GM19351 (cell line): ENCODE measurements around the gene SH3BP2.

Source experiments
- ATAC-seq: cut with Tn5 transposase; IDR thresholded peaks from one replicate; pipeline ENCODE4 v1.9.1; 2021; ENCODE audit warnings: mild to moderate bottlenecking, moderate library complexity; ENCODE audit not compliant: unreplicated experiment

The SH3BP2 gene

DNA sequence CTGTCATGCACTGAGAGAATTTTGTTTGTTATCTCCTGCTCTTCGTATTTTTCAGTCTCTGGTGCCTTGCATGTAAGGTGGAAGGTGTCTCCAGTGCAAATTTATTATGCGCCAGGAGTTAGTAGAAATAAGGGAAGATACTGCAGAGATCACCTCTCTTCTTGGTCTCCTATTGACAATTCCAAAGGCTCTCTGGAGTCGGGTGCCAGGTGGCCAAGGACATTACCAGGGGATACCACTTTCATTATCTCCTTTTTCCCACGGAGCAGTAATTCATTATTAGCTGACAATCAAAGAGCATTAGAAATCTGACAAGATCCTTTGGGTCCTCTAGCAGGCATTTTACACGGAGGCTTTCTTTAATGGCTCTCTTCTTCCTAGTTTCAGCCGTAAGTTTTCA is 76.8 kb downstream of the SH3BP2 start:
- ATAC-seq = no peak

GRCh38 chr4:2870082-2870481 is 77.2 kb downstream of the SH3BP2 start:
- ATAC-seq = no peak

DNA sequence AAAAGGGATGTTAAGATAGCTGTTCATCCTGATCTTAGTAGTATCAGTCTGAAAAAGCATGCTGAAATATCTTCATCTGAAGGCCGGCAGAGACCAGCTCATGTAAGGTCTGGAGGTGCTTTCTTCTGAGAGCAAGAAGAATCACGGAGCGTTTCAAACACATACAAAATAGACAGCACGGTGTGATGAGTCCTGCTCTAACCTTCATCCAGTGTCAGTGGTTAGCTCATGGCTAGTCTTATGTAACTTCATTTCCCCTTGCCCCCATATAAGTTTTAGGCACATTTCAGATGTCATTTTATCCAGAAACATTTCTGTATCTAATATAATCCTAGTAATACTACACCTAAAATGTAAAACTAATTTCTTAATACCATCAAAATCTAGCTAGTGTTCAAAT is 78.6 kb downstream of the SH3BP2 start:
- ATAC-seq = no peak

DNA sequence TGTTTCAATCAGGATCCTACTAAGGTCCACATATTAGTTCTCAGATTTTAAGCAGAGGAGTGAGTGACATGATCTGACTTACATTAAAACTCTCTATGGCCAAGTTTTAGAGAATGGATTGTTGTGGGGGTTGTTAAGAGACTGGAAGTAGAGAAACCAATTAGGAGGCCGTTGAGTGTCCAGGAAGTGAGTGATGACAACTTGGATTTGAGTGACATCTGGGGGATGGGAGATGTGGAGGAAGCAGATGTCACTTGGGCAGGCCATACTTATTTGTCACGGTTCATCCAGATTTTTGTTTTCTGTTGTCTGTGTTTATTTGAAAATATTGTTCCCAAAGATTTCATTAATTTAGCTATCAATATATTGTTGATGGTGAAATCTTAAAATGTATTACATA is 79.0 kb downstream of the SH3BP2 start:
- no peak for ATAC-seq

GRCh38 chr4:2873329-2873728 is 80.4 kb downstream of the SH3BP2 start:
- ATAC-seq = no peak

DNA sequence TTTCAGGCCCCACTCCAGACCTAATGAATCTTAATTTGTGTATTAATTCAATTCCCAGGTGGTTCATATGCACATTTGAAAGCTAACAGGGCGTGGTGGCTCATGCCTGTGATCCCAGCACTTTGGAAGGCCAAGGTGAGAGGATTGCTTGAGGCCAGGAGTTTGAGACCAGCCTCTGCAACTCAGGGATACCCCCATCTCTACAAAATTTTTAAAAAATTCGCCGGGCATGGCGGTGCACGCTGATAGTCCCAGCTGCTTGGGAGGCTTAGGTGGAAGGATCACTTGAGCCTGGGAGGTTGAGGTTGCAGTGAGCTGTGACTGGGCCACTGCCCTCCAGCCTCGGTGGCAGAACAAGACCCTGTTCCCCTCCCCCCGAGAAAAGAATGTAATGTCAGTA is 82.0 kb downstream of the SH3BP2 start:
- ATAC-seq = no peak

- no peak for ATAC-seq
Measured at GRCh38 chr4:2875556-2875955, 82.7 kb downstream of the SH3BP2 start.

- ATAC-seq = no peak
Measured at GRCh38 chr4:2878346-2878745, 85.5 kb downstream of the SH3BP2 start.

DNA sequence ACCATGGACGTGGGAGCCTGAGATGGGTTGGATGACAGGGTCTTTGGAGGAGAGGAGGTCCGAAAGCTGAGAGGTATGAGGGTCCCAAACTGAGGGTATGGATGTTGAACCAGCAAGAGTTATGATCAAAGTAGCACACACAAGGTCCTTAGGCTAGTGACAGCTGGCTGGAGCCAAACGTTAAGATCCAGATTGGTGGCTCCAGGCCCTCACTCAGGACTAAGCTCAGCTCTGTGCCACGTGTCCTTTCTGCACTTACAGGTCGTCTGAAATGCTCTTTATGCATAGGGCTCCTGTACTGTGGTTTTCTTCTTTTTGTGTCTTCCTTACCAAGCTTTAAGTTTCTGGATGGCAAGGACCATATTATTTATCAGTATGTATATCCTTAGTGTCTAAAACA is 86.1 kb downstream of the SH3BP2 start:
- ATAC-seq = no peak

- no peak for ATAC-seq
Measured at GRCh38 chr4:2881431-2881830, 88.5 kb downstream of the SH3BP2 start.

- no peak for ATAC-seq
Measured at GRCh38 chr4:2882341-2882740, 89.5 kb downstream of the SH3BP2 start.

GRCh38 chr4:2886161-2886560 is 93.3 kb downstream of the SH3BP2 start:
- no peak for ATAC-seq

DNA sequence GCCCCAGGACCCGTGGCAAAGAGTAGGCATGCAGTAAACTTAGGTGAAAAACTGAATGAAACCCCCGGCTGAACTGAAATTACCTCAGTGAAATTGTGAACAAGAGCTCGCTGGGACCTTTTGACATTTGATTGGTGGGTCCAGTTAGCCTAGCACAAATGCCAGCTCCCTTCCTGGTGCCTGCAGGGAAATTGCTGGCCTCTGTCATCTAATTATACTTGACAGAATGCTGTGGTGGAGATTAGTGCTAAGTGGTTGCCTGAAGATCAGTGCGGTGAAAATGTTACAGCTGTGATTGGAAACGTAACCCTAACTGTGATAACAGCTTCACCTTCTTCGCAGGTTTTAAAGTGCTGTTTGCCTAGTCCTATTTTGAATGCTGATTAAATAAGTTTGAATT is 93.7 kb downstream of the SH3BP2 start:
- ATAC-seq = no peak

DNA sequence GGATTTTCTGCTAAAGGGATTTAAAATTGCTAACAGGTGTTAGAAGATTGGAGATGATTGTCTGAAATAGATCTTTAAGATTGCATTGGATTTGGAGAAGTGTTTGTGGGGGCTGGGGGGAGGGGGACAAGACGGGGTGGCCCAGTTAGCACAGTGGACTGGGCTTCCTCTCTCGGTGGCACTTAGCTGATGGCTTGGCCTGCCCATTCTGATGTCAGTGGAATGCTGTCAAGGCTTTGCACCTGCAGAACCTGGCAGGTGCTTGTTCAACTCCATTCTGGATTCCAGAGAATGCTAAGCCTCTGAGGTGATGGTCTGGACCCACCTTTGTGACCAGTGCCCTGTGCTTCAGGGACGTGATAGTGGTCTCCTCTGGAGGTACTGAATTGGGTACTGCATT is 94.5 kb downstream of the SH3BP2 start:
- ATAC-seq = no peak

DNA sequence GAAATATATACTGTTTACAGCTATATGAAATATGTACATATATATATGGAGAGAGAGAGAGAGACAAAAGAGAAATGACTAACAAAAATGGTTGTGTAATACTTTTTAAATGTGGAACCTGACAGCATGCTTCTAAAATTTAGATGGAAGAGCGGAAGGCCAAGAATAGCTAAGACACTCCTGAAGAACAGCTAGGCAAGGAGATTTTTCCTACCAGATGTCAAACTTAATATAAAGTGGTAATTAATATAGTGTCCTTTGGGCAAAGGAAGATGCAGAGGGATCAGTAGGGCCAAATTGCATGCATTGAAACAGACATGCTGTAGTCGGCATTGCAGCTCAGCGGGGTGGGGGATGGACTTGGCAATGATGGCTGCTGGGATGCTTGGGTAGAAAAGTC is 96.0 kb downstream of the SH3BP2 start:
- no peak for ATAC-seq
